ENCODE measurements around the gene PXMP2.
"Not testable (repeated sequence)": the region's sequence is repeated elsewhere in the genome, so short reads cannot be mapped to it uniquely, and the experiment has no call there.

PXMP2 gene

GRCh38 chr12:132660996-132661395 is 26.4 kb upstream of the PXMP2 start:
- DNase-seq: no peak

- no peak for DNase-seq
Observed at GRCh38 chr12:132661972-132662371, 25.4 kb upstream of the PXMP2 start.

DNA sequence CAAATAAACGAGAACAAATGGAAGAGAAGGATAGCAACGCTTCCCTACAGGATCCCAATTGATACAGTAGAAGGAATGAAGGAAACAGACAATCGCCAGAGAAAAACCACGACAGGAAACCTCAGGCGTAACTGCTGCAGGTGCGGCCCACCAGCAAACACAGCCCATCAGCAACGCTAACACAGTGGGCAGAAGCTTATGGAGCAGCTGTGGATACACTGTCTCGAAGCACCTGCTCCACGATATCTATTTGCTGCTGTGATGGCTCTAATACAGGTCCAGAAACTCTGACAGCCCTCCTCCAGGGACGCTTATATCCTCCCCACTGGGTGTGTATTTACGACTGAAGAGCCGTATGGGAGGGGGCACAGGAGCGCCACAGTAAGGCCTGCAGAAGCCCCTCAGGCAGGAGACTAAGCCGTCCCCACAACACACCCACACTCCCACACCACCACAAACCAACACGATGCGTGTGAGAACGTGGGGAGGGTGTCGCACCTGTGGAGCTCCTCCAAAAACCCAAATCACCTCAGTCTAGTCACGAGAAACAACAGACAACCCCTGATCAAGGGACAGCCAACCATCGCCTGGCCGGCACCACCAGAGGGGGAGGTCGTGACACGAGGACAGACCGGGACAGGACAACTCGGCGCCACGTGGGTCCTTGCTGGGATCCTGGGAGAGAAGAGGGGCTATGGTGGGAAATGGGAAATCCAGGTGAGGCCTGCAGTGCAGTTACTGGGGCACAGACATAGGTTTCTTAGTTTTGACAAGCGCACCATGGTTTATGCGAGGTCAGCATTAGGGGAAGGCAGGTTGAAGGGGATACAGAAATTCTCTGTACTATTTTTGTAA is 24.3 kb upstream of the PXMP2 start:
- no peak for DNase-seq

DNA sequence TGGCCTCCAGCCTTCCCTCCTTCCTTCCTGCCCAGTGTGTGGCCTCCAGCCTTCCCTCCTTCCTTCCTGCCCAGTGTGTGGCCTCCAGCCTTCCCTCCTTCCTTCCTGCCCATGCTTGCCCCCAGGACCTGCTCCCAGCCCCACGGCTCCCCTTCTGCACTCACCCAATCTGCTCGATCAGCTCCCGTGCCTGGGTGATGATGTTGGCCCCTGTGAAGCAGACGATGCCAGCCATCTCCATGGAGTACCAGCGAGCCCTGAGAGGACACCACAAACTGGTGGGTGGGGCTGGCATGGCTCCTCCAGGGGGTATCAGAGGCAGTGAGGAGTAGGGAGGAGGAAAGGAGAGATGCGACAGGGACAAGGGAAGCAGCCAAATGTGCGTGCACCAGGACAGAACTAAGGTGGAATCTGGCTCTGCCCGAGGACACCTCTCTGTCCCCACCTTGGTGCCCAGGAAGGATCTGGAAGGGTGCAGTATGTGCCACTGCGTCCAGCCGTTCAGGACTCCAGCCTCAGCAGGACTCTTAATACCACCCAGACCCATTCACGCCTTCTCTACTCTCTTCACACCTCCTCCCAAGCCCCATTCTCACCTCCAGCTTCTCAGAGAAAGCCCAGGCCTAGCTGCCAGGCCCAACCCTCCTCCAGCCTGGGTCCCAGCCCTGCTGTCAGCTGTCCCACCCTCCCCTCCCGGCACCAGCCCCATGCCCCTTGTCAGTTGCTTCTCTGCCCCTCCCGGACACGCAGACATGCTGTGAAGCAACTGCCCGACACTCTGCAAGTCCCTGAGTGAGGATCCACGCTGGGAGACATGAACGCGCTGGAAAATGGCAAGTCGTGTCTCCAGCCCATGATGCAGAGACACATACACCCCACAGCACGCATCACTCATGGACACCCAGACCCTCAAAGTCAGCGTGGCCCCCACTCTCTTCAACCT is 22.9 kb upstream of the PXMP2 start:
- DNase-seq: no peak

DNA sequence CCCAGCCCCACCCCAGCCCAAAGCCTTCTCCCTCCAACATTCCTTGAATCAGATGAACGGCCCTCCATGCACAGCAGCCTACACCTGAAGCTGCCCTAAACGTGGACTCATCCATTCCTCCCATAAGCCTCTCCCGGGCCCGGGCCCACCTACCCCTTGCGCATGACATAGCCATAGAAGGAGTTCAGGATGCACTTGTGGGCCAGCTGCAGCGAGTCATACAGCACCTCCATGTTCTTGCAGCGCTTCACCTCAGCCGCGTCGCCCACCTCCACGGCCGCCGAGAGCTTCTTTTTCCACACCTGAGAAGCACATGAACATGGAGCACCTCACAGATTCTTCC is 22.3 kb upstream of the PXMP2 start:
- DNase-seq: no peak

DNA sequence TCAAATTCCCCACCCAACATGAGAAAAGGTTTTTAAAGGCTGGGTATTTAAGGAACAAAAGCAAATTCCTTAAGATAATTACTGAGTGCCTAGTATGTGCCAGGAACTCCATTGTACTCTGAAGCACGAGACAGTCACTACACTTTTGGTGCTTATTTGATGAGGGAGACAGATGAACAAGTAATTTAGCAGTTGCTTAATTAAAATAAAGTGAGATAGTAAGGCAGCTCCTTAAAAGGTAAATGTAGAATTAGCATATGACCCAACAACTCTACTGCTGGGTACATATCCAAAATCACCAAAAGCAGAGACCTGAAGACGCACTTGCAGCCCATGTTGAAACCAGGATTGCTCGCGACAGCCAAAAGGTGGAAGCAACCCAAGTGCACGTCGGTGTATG is 21.6 kb upstream of the PXMP2 start:
- DNase-seq: no peak

DNA sequence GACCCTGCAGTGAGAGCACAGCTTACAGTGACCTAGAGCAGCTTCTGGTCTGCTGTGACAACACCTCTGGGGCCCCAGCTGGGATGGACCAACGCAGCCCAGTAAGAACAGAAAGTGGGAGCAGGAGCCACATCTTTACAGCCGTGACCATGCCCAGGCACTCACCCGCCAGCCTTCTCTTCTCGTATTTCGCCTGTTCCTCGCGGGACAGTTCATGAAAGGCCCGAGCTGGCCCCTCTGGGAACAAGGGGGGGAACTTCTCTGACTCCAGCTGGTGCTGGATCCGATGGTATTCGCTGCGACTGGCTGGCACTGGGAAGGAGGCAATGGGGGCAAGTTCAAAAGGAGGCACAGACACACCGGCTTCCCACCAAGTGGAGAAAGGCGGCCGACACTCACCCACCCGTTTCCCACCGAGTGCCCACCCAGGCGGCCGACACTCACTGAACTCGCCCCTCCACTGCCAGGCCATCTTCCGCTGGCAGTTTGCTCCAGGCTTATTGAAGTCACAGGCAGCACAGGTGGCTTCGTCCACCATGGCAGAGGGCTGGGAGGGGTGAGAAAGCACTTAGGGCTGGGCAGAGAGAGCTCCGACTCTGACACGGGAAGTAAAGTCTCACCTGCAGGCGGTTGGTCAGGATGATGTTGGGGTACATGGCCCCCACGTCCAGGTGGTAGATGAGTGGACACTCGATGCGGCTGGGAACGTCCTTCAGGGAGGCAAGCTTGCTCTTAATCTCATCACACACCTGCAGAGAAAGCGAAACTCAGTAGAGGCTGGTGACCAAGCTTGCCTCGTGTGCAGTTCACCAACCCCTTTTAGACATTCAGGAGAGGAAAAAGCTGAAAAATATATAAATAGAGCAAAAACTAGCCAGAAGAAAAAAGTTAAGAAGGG is 18.9 kb upstream of the PXMP2 start:
- no peak for DNase-seq

GRCh38 chr12:132669166-132669879 is 18.1 kb upstream of the PXMP2 start:
- no peak for DNase-seq

DNA sequence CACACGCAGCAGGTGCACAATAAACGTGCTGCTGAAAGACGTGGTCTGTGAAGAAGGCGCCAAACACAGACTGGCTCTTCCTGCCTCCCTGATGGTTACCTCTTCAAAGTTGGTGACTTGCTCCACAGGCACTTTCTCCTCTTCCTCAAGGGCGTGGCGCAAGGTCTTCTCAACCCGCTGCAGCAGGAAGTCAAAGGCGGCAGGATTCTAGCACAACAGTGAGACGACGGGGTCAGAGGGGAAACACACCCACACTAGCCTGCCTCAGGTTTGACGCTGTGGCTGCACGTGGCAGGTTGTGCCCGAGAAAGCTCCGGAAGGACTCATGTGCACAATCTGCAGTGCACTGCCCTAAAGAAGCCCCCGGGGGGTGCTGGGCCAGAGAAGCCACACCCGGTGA is 15.3 kb upstream of the PXMP2 start:
- no peak for DNase-seq

GRCh38 chr12:132672678-132673077 is 14.7 kb upstream of the PXMP2 start:
- no peak for DNase-seq

DNA sequence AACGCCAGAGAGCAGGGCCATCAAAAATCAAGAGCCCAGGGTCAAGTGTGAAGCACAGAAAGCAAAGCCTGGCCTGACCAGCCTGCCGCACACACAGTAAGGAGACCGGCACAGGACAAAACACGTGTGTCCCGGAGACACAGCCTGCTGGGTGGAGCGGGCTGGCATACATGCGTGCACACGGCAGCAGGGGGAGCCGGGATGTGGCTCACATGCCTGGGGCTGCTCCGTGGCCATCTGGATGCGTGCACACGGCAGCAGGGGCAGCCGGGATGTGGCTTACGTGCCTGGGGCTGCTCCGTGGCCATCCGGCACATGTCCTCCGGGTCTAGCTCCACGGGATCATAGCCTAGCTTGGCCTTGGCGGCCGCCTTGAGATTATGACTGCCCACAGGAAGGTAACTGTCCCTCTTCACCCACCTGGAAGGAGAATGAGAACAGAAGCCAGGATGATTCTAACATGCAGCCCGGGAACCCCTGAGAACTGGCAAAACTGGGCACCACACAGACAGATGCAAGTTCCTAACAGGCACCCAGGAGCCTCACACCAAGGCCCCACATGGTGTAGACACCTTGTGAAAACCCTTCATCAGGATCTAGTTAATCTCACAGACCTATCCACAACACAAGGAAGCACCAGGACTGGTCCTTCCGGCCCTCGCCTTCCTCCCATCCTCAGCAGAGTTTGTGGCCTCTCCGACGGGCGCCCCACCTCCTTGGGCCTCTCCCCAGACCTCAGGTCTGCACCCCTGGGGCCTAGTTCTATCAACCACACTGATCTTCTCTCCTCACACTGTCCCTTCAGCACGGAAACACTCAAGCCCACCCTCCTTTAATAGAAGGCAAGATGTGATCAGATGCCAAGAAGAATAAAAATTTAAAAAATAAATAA is 13.9 kb upstream of the PXMP2 start:
- DNase-seq: no peak

DNA sequence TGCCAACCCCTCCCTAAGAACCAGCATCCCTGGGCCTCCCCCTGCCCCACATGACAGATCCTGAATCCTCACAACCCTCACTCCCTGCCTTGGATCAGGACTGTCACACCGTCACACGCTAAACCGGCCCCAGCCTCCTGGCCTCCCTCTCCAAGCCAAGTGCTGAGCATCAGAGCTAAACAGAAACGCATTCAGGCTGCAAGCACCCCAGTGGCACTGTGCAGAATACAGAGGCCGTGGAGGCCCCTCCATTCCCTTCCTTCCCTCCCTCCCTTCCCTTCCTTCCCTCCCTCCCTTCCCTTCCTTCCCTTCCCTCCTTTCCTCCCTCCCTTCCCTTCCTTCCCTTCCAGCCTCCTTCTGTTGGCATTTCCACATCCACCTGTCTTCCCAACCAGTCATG is 12.8 kb upstream of the PXMP2 start:
- DNase-seq: no peak

- no peak for DNase-seq
Observed at GRCh38 chr12:132675757-132676432, 11.5 kb upstream of the PXMP2 start.

- DNase-seq: no peak
Observed at GRCh38 chr12:132677492-132677891, 9.9 kb upstream of the PXMP2 start.

DNA sequence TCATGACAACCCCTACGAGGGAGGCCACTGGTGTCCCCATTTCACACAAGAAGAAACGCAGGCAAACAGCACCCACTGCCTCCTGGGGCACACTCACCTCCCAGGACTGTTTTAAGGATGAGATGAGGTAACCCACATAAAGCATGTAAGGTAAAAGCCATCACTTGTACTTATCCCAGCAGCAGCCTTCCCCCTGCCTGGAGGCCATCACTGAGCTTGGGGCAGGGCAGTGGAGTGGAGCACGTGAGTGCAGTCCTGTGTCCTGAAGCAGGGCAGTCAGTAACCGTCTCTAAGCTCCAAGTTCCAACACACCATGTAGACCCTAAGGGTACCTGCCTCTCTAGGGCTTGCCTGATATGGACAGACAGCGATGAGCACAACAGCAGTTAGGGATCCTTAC is 2.0 kb upstream of the PXMP2 start:
- no peak for DNase-seq

GRCh38 chr12:132686825-132687210 is 569 bp upstream of the PXMP2 start:
- no peak for DNase-seq

GRCh38 chr12:132689227-132689626 is 1.8 kb downstream of the PXMP2 start:
- DNase-seq: no peak

DNA sequence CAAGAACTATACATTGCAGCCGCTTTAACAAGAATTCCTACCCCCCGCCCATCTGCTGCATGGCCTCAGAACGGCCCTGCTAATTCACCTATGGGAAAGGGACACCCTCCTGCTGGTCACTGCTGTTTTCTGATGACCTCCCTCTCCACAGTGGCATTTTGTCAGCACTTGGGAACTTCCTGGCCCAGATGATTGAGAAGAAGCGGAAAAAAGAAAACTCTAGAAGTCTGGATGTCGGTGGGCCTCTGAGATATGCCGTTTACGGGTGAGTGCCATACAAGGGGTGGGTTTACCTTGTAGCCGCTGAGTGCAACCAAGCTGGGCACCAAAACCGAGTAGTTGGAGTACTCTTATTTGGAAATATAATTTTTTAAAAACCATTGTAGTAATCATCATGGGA is 2.7 kb downstream of the PXMP2 start:
- no peak for DNase-seq

- not testable (repeated sequence) for DNase-seq
Observed at GRCh38 chr12:132692030-132692429, 4.6 kb downstream of the PXMP2 start.

- not testable (repeated sequence) for DNase-seq
Observed at GRCh38 chr12:132694888-132695287, 7.5 kb downstream of the PXMP2 start.

DNA sequence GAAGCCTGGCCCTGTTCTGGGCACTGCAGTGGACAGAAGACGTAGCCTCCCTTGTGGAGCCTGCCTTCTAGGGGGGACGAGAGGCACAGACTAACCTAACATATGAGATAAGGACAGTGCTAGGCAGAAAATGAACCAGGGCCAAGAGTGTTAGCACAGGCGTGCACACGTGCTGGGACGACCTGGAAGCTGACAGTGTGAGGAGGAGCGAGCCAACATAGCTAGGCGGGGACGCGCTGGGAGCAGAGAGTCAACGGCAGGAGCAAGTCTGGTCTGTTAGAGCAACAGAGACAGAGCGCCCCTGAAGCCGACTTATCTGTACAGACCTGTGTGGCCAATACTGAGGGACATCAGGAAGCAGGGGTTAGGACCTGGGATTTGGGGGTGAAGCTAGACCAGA is 8.0 kb downstream of the PXMP2 start:
- DNase-seq: no peak

All from T-helper 9 cell (primary cell).